H1 (cell line): ENCODE measurements around the gene BMAL2. TPM values are rescaled to one million over a fixed set of nuclear protein-coding genes. Genes with fewer than 3 reads are reported as not detected.

Experiments used
- CTCF ChIA-PET: fragments of 300-600 bp; sonication (Branson Sonifier 250); formaldehyde crosslinking; loops from one replicate; lab custom pipeline; 2021; ENCODE audit not compliant: partially characterized antibody; lab: Charles Lee
- POLR2A ChIA-PET: fragments of 300-600 bp; sonication (Branson Sonifier 250); formaldehyde crosslinking; loops from one replicate; lab custom pipeline; 2021; ENCODE audit warnings: inconsistent platforms; ENCODE audit not compliant: partially characterized antibody; lab: Charles Lee
- DNase-seq, 2 experiments: peaks; one replicate each; pipeline versions ENCODE4 v3.0.0 to v3.0.0-alpha.2; 2010 to 2022; ENCODE audit warnings: low spot score in 2 of 2, low read depth in 1 of 2, mixed read lengths in 1 of 2
- FAIRE-seq: peaks from 2 replicates; lab custom pipeline; 2011; peaks lifted over from hg19 to GRCh38; lab: Jason Lieb, UNC
- H2AFZ ChIP-seq: 2 replicates; pipeline ENCODE4 v1.8.1; 2012; ENCODE audit warnings: low read length, inconsistent platforms
- H2AK5ac ChIP-seq: 2 replicates; pipeline ENCODE4 v1.6.1; 2013; ENCODE audit warnings: low read depth, low read length
- H2BK120ac ChIP-seq: replicated peaks from 2 replicates; pipeline ENCODE3; 2013; ENCODE audit warnings: low read depth, low read length, inconsistent platforms
- H2BK12ac ChIP-seq: 2 replicates; pipeline ENCODE4 v1.6.1; 2013; ENCODE audit warnings: low read depth, low read length
- H2BK15ac ChIP-seq: 2 replicates; pipeline ENCODE4 v1.6.1; 2013; ENCODE audit warnings: low read length
- H2BK20ac ChIP-seq: 2 replicates; pipeline ENCODE4 v1.6.1; 2013; ENCODE audit warnings: low read length
- H2BK5ac ChIP-seq: 2 replicates; pipeline ENCODE4 v1.6.1; 2013; ENCODE audit warnings: low read depth, low read length
- H3K14ac ChIP-seq: 2 replicates; pipeline ENCODE4 v1.6.1; 2013; ENCODE audit warnings: inconsistent platforms; ENCODE audit not compliant: insufficient read length
- H3K18ac ChIP-seq: 2 replicates; pipeline ENCODE4 v1.6.1; 2013; ENCODE audit warnings: low read length; ENCODE audit errors: extremely low read depth
- H3K23ac ChIP-seq: 2 replicates; pipeline ENCODE4 v1.6.1; 2013; ENCODE audit warnings: inconsistent platforms; ENCODE audit not compliant: insufficient read length
- H3K23me2 ChIP-seq: 2 replicates; pipeline ENCODE4 v1.6.1; 2013; ENCODE audit warnings: low read depth, low read length
- H3K27ac ChIP-seq: 2 replicates; pipeline ENCODE4 v1.6.1; 2011; ENCODE audit warnings: low read depth, low read length, inconsistent platforms
- H3K27me3 ChIP-seq, 4 experiments: replicated peaks in 1 of 4; 1 replicate in 1 of 4; 2 replicates in 3 of 4; pipeline versions ENCODE4 v1.6.1 to v1.8.1; 2011 to 2013; ENCODE audit warnings: low read length in 3 of 4, mild to moderate bottlenecking in 3 of 4, inconsistent platforms in 2 of 4, mixed read lengths in 2 of 4, moderate library complexity in 1 of 4; ENCODE audit not compliant: control insufficient read depth in 3 of 4, insufficient read depth in 3 of 4; ENCODE audit errors: extremely low read depth in 1 of 4
- H3K36me3 ChIP-seq, 4 experiments: 2 replicates each; pipeline versions ENCODE4 v1.6.1 to v1.8.1; 2011 to 2013; ENCODE audit warnings: mild to moderate bottlenecking in 4 of 4, low read length in 3 of 4, moderate library complexity in 2 of 4, control low read depth in 1 of 4, inconsistent platforms in 1 of 4; ENCODE audit not compliant: insufficient read depth in 4 of 4, control insufficient read depth in 2 of 4
- H3K4ac ChIP-seq: replicated peaks from 2 replicates; pipeline ENCODE3; 2013; ENCODE audit warnings: low read length, low read depth, mixed read lengths, inconsistent platforms; ENCODE audit not compliant: insufficient read length
- H3K4me1 ChIP-seq, 4 experiments: replicated peaks in 1 of 4; 1 replicate in 1 of 4; 2 replicates in 3 of 4; pipeline versions ENCODE4 v1.6.1 to v1.8.1; 2011 to 2013; ENCODE audit warnings: low read length in 3 of 4, inconsistent platforms in 2 of 4, mixed read lengths in 1 of 4; ENCODE audit not compliant: insufficient read depth in 4 of 4, control insufficient read depth in 3 of 4
- H3K4me2 ChIP-seq, 2 experiments: 2 replicates each; pipeline versions ENCODE4 v1.6.1 to v1.8.1; 2011 to 2013; ENCODE audit warnings: low read depth in 2 of 2, low read length in 2 of 2, control low read depth in 1 of 2, inconsistent platforms in 1 of 2, mild to moderate bottlenecking in 1 of 2; ENCODE audit not compliant: insufficient read depth in 1 of 2
- H3K4me3 ChIP-seq, 4 experiments: fragments of 200-600, 300-600 bp in 1 of 4; sonication (generic), shearing (Covaris generic), sonication (Bioruptor Twin) in 1 of 4; 2 replicates each; pipeline versions ENCODE4 v1.5.1 to v1.8.1; 2011 to 2016; ENCODE audit warnings: low read length in 4 of 4, low read depth in 3 of 4, control low read depth in 2 of 4, inconsistent platforms in 2 of 4, mild to moderate bottlenecking in 2 of 4, mixed read lengths in 1 of 4, moderate library complexity in 1 of 4; ENCODE audit not compliant: insufficient read depth in 2 of 4; ENCODE audit errors: extremely low read depth in 1 of 4
- H3K56ac ChIP-seq: replicated peaks from 2 replicates; pipeline ENCODE3; 2013; ENCODE audit warnings: low read depth, mild to moderate bottlenecking, mixed read lengths, low read length, inconsistent platforms; ENCODE audit not compliant: insufficient read length
- H3K79me1 ChIP-seq: 2 replicates; pipeline ENCODE4 v1.6.1; 2013; ENCODE audit warnings: low read depth, low read length, control low read depth
- H3K79me2 ChIP-seq, 2 experiments: 2 replicates each; pipeline versions ENCODE4 v1.6.1 to v1.8.1; 2012 to 2013; ENCODE audit warnings: low read length in 2 of 2, mild to moderate bottlenecking in 2 of 2, inconsistent platforms in 1 of 2; ENCODE audit not compliant: insufficient read depth in 2 of 2, control insufficient read depth in 1 of 2
- H3K9ac ChIP-seq, 4 experiments: replicated peaks in 1 of 4; 1 replicate in 1 of 4; 2 replicates in 3 of 4; pipeline versions ENCODE4 v1.6.1 to v1.8.1; 2011 to 2013; ENCODE audit warnings: low read depth in 3 of 4, low read length in 3 of 4, control low read depth in 2 of 4, mild to moderate bottlenecking in 2 of 4, moderate library complexity in 2 of 4, inconsistent platforms in 1 of 4; ENCODE audit errors: extremely low read depth in 1 of 4
- H3K9me3 ChIP-seq, 2 experiments: 2 replicates each; pipeline versions ENCODE4 v1.6.1 to v1.8.1; 2012 to 2013; ENCODE audit warnings: mild to moderate bottlenecking in 2 of 2, moderate library complexity in 2 of 2, control low read depth in 1 of 2, inconsistent platforms in 1 of 2, low read depth in 1 of 2, low read length in 1 of 2, mixed read lengths in 1 of 2; ENCODE audit not compliant: insufficient read depth in 2 of 2
- H4K20me1 ChIP-seq, 2 experiments: replicated peaks in 1 of 2; 2 replicates each; pipeline versions ENCODE3 to v1.8.1; 2011 to 2013; ENCODE audit warnings: inconsistent platforms in 2 of 2, low read length in 2 of 2, mild to moderate bottlenecking in 1 of 2; ENCODE audit not compliant: insufficient read depth in 2 of 2, control insufficient read depth in 1 of 2
- H4K5ac ChIP-seq: 2 replicates; pipeline ENCODE4 v1.6.1; 2013; ENCODE audit warnings: low read length, low read depth, mixed read lengths, inconsistent platforms; ENCODE audit not compliant: insufficient read length
- H4K8ac ChIP-seq: 2 replicates; pipeline ENCODE4 v1.8.0; 2013; ENCODE audit warnings: mild to moderate bottlenecking, moderate library complexity, low read length, inconsistent platforms; ENCODE audit not compliant: insufficient read depth; ENCODE audit errors: extremely low read depth
- H4K91ac ChIP-seq: replicated peaks from 2 replicates; pipeline ENCODE3; 2013; ENCODE audit warnings: low read length, mixed read lengths, inconsistent platforms; ENCODE audit not compliant: insufficient read length
- BACH1 ChIP-seq: IDR thresholded peaks from 2 replicates; pipeline ENCODE4 v1.6.1; 2012; ENCODE audit warnings: low read length, improper control_type of control experiment
- BRCA1 ChIP-seq: IDR thresholded peaks from 2 replicates; pipeline ENCODE4 v1.6.1; 2012; ENCODE audit warnings: low read depth, low read length, improper control_type of control experiment
- EZH2 ChIP-seq: fragments of 200-600 bp; sonication (generic); IDR thresholded peaks from 2 replicates; pipeline ENCODE4 v1.7.1; 2012; ENCODE audit warnings: low read depth, mild to moderate bottlenecking, moderate library complexity, low read length, inconsistent platforms; ENCODE audit not compliant: severe bottlenecking
- HDAC6 ChIP-seq: IDR thresholded peaks from one replicate; pipeline ENCODE4 v1.7.1; 2012; ENCODE audit warnings: low read depth, mild to moderate bottlenecking, inconsistent platforms, low read length, moderate library complexity
- RAD21 ChIP-seq, 2 experiments: IDR thresholded peaks in 1 of 2; conservative IDR thresholded peaks in 1 of 2; 2 replicates each; pipeline ENCODE4 v1.6.1; 2011; ENCODE audit warnings: low read depth in 2 of 2, low read length in 2 of 2, improper control_type of control experiment in 1 of 2, inconsistent platforms in 1 of 2, mild to moderate bottlenecking in 1 of 2, moderate library complexity in 1 of 2
- RFX5 ChIP-seq: IDR thresholded peaks from 2 replicates; pipeline ENCODE4 v1.6.1; 2011; ENCODE audit warnings: low read depth, low read length, improper control_type of control experiment, borderline replicate concordance
- SP2 ChIP-seq: IDR thresholded peaks from 2 replicates; pipeline ENCODE4 v1.6.1; 2012; ENCODE audit warnings: mild to moderate bottlenecking, low read length, inconsistent platforms
- WGBS, 2 experiments: shearing (Covaris generic) in 1 of 2; methylation state at CpG; one replicate each; pipeline versions ENCODE4 v1.1.6 to v1.1.7; 2013 to 2015; ENCODE audit warnings: low lambda C conversion rate in 2 of 2, mixed read lengths in 2 of 2, inconsistent platforms in 1 of 2, low coverage in 1 of 2, missing lambda C conversion rate in 1 of 2; ENCODE audit not compliant: insufficient replicate concordance in 2 of 2, insufficient coverage in 1 of 2, insufficient read length in 1 of 2; ENCODE audit errors: extremely low coverage in 1 of 2, missing lambda C conversion rate in 1 of 2; 5-methylcytosine and 5-hydroxymethylcytosine counted together
- polyA plus RNA-seq, 7 experiments: library from polyadenylated mRNA; depleted of rRNA in 3 of 7; stranded (reverse) in 5 of 7; unstranded in 2 of 7; fragments of >200 nt in 5 of 7; fragments of 200-250 nt in 2 of 7; gene quantifications; 1 replicate in 5 of 7; 2 replicates in 1 of 7; 4 replicates in 1 of 7; pipeline versions ENCODE4 v1.2.1 to v1.2.3, GENCODE V29; 2011 to 2013; ENCODE audit warnings: missing spikeins in 2 of 7, mixed read lengths in 2 of 7
- total RNA-seq: library from RNA; stranded (reverse); fragmentation: NEBNext Ultra II Directional; extraction: Animal tissue kit (Norgen Biotek cat#: 25700); gene quantifications from 2 replicates; pipeline ENCODE4 v1.2.1, GENCODE V29; 2021

Gene BMAL2
- total and polyA plus RNA-seq, 2 of the 8 experiments (the other 6 are each of a cell fraction or from before 2014, with no cell fraction given), result 3.2 to 20.6 TPM

GRCh38 chr12:27293463-27293862 lies 39.2 kb upstream of the BMAL2 start:
- no peak for DNase-seq
- Histone ChIP-seq H3K79me2 (peaks cover 0 to 25% of the 10 kb centered on the region in 2 experiments; a peak in 1 of 4 replicates), H4K20me1 (no peaks in the 10 kb centered on the region)

More at GRCh38 chr12:27293463-27293862, 39.2 kb upstream of the BMAL2 start:
- 0 out of 2 replicates have a peak, but pooled peaks cover 3% of the 10 kb centered on the region for H3K79me1 ChIP-seq
- ChIA-PET POLR2A (no interaction called here), CTCF (interaction anchor here (1.6 kb wide), 1 partner anchor 14 kb away, joined by 3 read pairs; no protein-coding TSS in a partner anchor)
- no peak overlapping the region for H3K23ac ChIP-seq
- no peaks in the 10 kb centered on the region for H3K9me3 ChIP-seq
- H2BK5ac ChIP-seq, result no peak overlapping the region
- H2BK12ac ChIP-seq, result no peak overlapping the region
- H4K8ac ChIP-seq, result no peak overlapping the region
- no peaks in the 10 kb centered on the region for H3K23me2 ChIP-seq
- H2BK20ac ChIP-seq, result no peak overlapping the region
- no peak overlapping the region for H3K4ac ChIP-seq
- H3K4me2 ChIP-seq, result no peak overlapping the region
- H3K27ac ChIP-seq, result no peak overlapping the region
- H4K91ac ChIP-seq, result no peak overlapping the region
- H2BK120ac ChIP-seq, result no peak overlapping the region
- no peak overlapping the region for H4K5ac ChIP-seq
- H3K4me3 ChIP-seq, result no peak overlapping the region
- no peak overlapping the region for H3K9ac ChIP-seq
- WGBS, 2 experiments, result 98% methylated on average over 3 of the region's 3 CpGs; no CpG with 5 or more reads in 1 of the 2 experiments
- no peak overlapping the region for H2AK5ac ChIP-seq
- H3K36me3 ChIP-seq, result peaks cover 0 to 7% (median 0%) of the 10 kb centered on the region in 4 experiments; a peak in 2 of 8 replicates
- TF ChIP-seq HDAC6 (no peak), BRCA1 (no peak), EZH2 (no peak), RFX5 (no peak), BACH1 (no peak), SP2 (no peak), RAD21 (IDR thresholded peaks at IDR 0.05 in 1 of 2, conservative IDR thresholded peaks at IDR 0.05 in 1 of 2; ENCODE audit: low read depth in 2 of 2, low read length in 2 of 2) (no peak)
- no peak overlapping the region for H3K56ac ChIP-seq
- no peak for FAIRE-seq
- no peak overlapping the region for H2AFZ ChIP-seq
- H3K27me3 ChIP-seq, result no peaks in the 10 kb centered on the region
- H3K4me1 ChIP-seq, result peaks cover 0 to 9% (median under 1%) of the 10 kb centered on the region in 4 experiments; a peak in 3 of 7 replicates
- no peak overlapping the region for H3K14ac ChIP-seq
- H2BK15ac ChIP-seq, result no peak overlapping the region; the same call in 1 of the 2 replicates
- H3K18ac ChIP-seq, result no peak overlapping the region
